ENCODE results near the gene RELN.

- TF ChIP-seq CTCF (IDR thresholded peaks at IDR 0.05) = no peak
- no peak for TF ChIP-seq ZFX (IDR thresholded peaks at IDR 0.05; ENCODE audit: borderline replicate concordance)
These were observed 15.7 kb upstream of the RELN start for GRCh38 chr7:104005197-104005596.

All from 22Rv1 (cell line).